HepG2 (cell line): ENCODE results near the gene MAN1B1. TPM values are rescaled to one million over a fixed set of nuclear protein-coding genes. Genes with fewer than 3 reads are reported as not detected.

ENCODE experiments used
- AGO2 ChIP-seq: fragments of 200-400 bp; formaldehyde crosslinking; optimal IDR thresholded peaks from 2 replicates; pipeline ENCODE3; 2017; ENCODE audit warnings: mild to moderate bottlenecking, low read depth, low read length, moderate library complexity
- BRCA1 ChIP-seq: sonication (generic); formaldehyde crosslinking; IDR thresholded peaks from 2 replicates; pipeline ENCODE4 v1.4.0; 2020; ENCODE audit warnings: missing genetic modification reagents
- ELF3 ChIP-seq: IDR thresholded peaks from 2 replicates; pipeline ENCODE4 v1.6.1; 2016; ENCODE audit warnings: missing genetic modification reagents, missing compliant biosample characterization
- HNRNPLL ChIP-seq: fragments of 200-400 bp; formaldehyde crosslinking; IDR thresholded peaks from 2 replicates; pipeline ENCODE4 v1.6.1; 2017; ENCODE audit warnings: mild to moderate bottlenecking, low read depth, low read length; ENCODE audit not compliant: poor library complexity, severe bottlenecking
- JUN ChIP-seq: sonication (generic); formaldehyde crosslinking; IDR thresholded peaks from 2 replicates; pipeline ENCODE4 v1.4.0; 2020; ENCODE audit warnings: mild to moderate bottlenecking, missing genetic modification reagents
- KDM5B ChIP-seq: sonication (generic); formaldehyde crosslinking; IDR thresholded peaks from 2 replicates; pipeline ENCODE4 v1.4.0; 2020; ENCODE audit warnings: missing genetic modification reagents, mild to moderate bottlenecking, borderline replicate concordance
- KLF6 ChIP-seq: IDR thresholded peaks from 2 replicates; pipeline ENCODE4 v1.8.0; 2016; ENCODE audit warnings: missing biosample characterization, missing genetic modification reagents
- MEF2D ChIP-seq: sonication (generic); formaldehyde crosslinking; IDR thresholded peaks from 2 replicates; pipeline ENCODE4 v1.5.1; 2020; ENCODE audit warnings: mild to moderate bottlenecking, missing genetic modification reagents
- MEIS2 ChIP-seq: sonication (generic); formaldehyde crosslinking; IDR thresholded peaks from 2 replicates; pipeline ENCODE4 v1.9.0; 2021; ENCODE audit warnings: mild to moderate bottlenecking, missing genetic modification reagents
- MYC ChIP-seq: sonication (generic); formaldehyde crosslinking; IDR thresholded peaks from 2 replicates; pipeline ENCODE4 v1.9.0; 2021; ENCODE audit warnings: missing genetic modification reagents, borderline replicate concordance
- NCOA2 ChIP-seq: sonication (generic); formaldehyde crosslinking; IDR thresholded peaks from 2 replicates; pipeline ENCODE4 v1.8.0; 2022; ENCODE audit warnings: inconsistent platforms
- NR2F6 ChIP-seq, 2 experiments: IDR thresholded peaks; 2 replicates each; pipeline ENCODE4 v1.6.1; 2016; ENCODE audit warnings: antibody characterized with exemption in 1 of 2, mild to moderate bottlenecking in 1 of 2
- YY1 ChIP-seq: IDR thresholded peaks from 2 replicates; pipeline ENCODE4 v1.6.1; 2011; ENCODE audit warnings: low read length, low read depth, moderate library complexity, mild to moderate bottlenecking; ENCODE audit not compliant: insufficient read depth, insufficient replicate concordance
- ZBTB1 ChIP-seq: sonication (generic); formaldehyde crosslinking; IDR thresholded peaks from 2 replicates; pipeline ENCODE4 v1.4.0; 2020; ENCODE audit warnings: missing genetic modification reagents, borderline replicate concordance
- ZEB1 ChIP-seq: IDR thresholded peaks from 2 replicates; pipeline ENCODE4 v1.6.1; 2012; ENCODE audit warnings: mild to moderate bottlenecking, low read depth, inconsistent platforms; ENCODE audit not compliant: insufficient replicate concordance
- ZFP37 ChIP-seq: sonication (generic); formaldehyde crosslinking; IDR thresholded peaks from 2 replicates; pipeline ENCODE4 v1.4.0; 2020; ENCODE audit warnings: missing genetic modification reagents, borderline replicate concordance
- ZFY ChIP-seq: sonication (generic); formaldehyde crosslinking; IDR thresholded peaks from 2 replicates; pipeline ENCODE4 v1.4.0; 2020; ENCODE audit warnings: missing genetic modification reagents
- ZIK1 ChIP-seq: sonication (generic); formaldehyde crosslinking; IDR thresholded peaks from 2 replicates; pipeline ENCODE4 v1.5.0; 2020; ENCODE audit warnings: mild to moderate bottlenecking, low read depth, missing genetic modification reagents, borderline replicate concordance
- ZNF143 ChIP-seq: sonication (generic); formaldehyde crosslinking; IDR thresholded peaks from 2 replicates; pipeline ENCODE4 v1.4.0; 2020; ENCODE audit warnings: missing genetic modification reagents
- ZNF317 ChIP-seq: sonication (generic); formaldehyde crosslinking; IDR thresholded peaks from 2 replicates; pipeline ENCODE4 v1.5.0; 2020; ENCODE audit warnings: mild to moderate bottlenecking, missing genetic modification reagents
- ZNF335 ChIP-seq: sonication (generic); formaldehyde crosslinking; IDR thresholded peaks from 2 replicates; pipeline ENCODE4 v1.4.0; 2020; ENCODE audit warnings: missing genetic modification reagents
- ZNF703 ChIP-seq: sonication (generic); formaldehyde crosslinking; IDR thresholded peaks from 2 replicates; pipeline ENCODE4 v1.5.1; 2020; ENCODE audit warnings: missing genetic modification reagents, mild to moderate bottlenecking, moderate library complexity, borderline replicate concordance
- ZNF720 ChIP-seq: sonication (generic); formaldehyde crosslinking; IDR thresholded peaks from 2 replicates; pipeline ENCODE4 v1.4.0; 2020; ENCODE audit warnings: missing genetic modification reagents
- ZNF746 ChIP-seq: sonication (generic); formaldehyde crosslinking; IDR thresholded peaks from 2 replicates; pipeline ENCODE4 v1.8.0; 2022; ENCODE audit warnings: mild to moderate bottlenecking, missing genetic modification reagents
- polyA plus RNA-seq, 8 experiments: library from polyadenylated mRNA; depleted of rRNA in 3 of 8; stranded (reverse) in 7 of 8; unstranded in 1 of 8; fragments of >200 nt; fragmentation: Illumina TruSeq in 4 of 8; extraction: Trizol in 4 of 8; gene quantifications; 2 replicates each; pipeline versions ENCODE4 v1.2.1 to v1.2.3, GENCODE V29; 2011 to 2016; ENCODE audit warnings: low read depth in 4 of 8, missing spikeins in 1 of 8, mixed read lengths in 1 of 8; ENCODE audit not compliant: insufficient read depth in 1 of 8
- total RNA-seq, 5 experiments: library from RNA; depleted of rRNA; stranded (reverse); fragments of >200 nt; fragmentation: Illumina TruSeq; extraction: Trizol; gene quantifications; 2 replicates each; pipeline ENCODE4 v1.2.3, GENCODE V29; 2016; ENCODE audit warnings: low read depth in 1 of 5
- TF ChIP-seq, protein P1 (sequence below): sonication (generic); formaldehyde crosslinking; conservative IDR thresholded peaks from 2 replicates; pipeline ENCODE4 v1.5.0; 2020; ENCODE audit warnings: missing genetic modification reagents
- TF ChIP-seq, protein P2 (sequence below): sonication (generic); formaldehyde crosslinking; IDR thresholded peaks from 2 replicates; pipeline ENCODE4 v1.4.0; 2020; ENCODE audit warnings: mild to moderate bottlenecking, missing genetic modification reagents
- TF ChIP-seq, protein P3 (sequence below): sonication (generic); formaldehyde crosslinking; IDR thresholded peaks from 2 replicates; pipeline ENCODE4 v1.5.1; 2020; ENCODE audit warnings: missing genetic modification reagents, mild to moderate bottlenecking, borderline replicate concordance

MAN1B1 gene
- total and polyA plus RNA-seq, 2 of the 13 experiments (the other 11 are each of a cell fraction or from before 2014, with no cell fraction given), result 48.9 to 59.5 TPM

- TF ChIP-seq MEIS2, result peak; percentile 42
- no peak for TF ChIP-seq YY1
- no peak for TF ChIP-seq ZEB1
- TF ChIP-seq ZNF720 (CRISPR knock-in tag), result no peak
- TF ChIP-seq KDM5B (CRISPR knock-in tag), result no peak
- peak; percentile 44 for TF ChIP-seq HNRNPLL
- TF ChIP-seq, protein P1, sequence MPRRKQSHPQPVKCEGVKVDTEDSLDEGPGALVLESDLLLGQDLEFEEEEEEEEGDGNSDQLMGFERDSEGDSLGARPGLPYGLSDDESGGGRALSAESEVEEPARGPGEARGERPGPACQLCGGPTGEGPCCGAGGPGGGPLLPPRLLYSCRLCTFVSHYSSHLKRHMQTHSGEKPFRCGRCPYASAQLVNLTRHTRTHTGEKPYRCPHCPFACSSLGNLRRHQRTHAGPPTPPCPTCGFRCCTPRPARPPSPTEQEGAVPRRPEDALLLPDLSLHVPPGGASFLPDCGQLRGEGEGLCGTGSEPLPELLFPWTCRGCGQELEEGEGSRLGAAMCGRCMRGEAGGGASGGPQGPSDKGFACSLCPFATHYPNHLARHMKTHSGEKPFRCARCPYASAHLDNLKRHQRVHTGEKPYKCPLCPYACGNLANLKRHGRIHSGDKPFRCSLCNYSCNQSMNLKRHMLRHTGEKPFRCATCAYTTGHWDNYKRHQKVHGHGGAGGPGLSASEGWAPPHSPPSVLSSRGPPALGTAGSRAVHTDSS (CRISPR knock-in tag), result no peak
- TF ChIP-seq ZNF143 (CRISPR knock-in tag), result no peak
- peak; percentile 32; the same call in 1 of the 2 replicates for TF ChIP-seq ELF3
- TF ChIP-seq, protein P2, sequence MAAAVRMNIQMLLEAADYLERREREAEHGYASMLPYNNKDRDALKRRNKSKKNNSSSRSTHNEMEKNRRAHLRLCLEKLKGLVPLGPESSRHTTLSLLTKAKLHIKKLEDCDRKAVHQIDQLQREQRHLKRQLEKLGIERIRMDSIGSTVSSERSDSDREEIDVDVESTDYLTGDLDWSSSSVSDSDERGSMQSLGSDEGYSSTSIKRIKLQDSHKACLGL (CRISPR knock-in tag), result no peak; the same call in 1 of the 2 replicates
- no peak for TF ChIP-seq ZNF335 (CRISPR knock-in tag)
- TF ChIP-seq NR2F6 (IDR thresholded peaks at IDR 0.05), result no peak
- TF ChIP-seq NR2F6 (CRISPR knock-in tag; IDR thresholded peaks at IDR 0.05), result 0 out of 2 replicates have a peak, but pooled peaks have one; percentile 8
- TF ChIP-seq ZIK1 (CRISPR knock-in tag), result no peak
- no peak for TF ChIP-seq MEF2D (CRISPR knock-in tag)
- peak; percentile 21; the same call in 1 of the 2 replicates for TF ChIP-seq JUN
- TF ChIP-seq NCOA2 (CRISPR knock-in tag), result no peak; the same call in 1 of the 2 replicates
- no peak for TF ChIP-seq BRCA1 (CRISPR knock-in tag)
- no peak; the same call in 1 of the 2 replicates for TF ChIP-seq ZNF317
- TF ChIP-seq AGO2, result peak; percentile 90
- TF ChIP-seq ZBTB1 (CRISPR knock-in tag), result no peak
- no peak; the same call in 1 of the 2 replicates for TF ChIP-seq ZFP37
- 0 out of 2 replicates have a peak, but pooled peaks have one; percentile 18 for TF ChIP-seq KLF6 (CRISPR knock-in tag)
- peak; percentile 64; the same call in 1 of the 2 replicates for TF ChIP-seq MYC (CRISPR knock-in tag)
- 0 out of 2 replicates have a peak, but pooled peaks have one; percentile 15 for TF ChIP-seq ZNF746
- TF ChIP-seq ZNF703 (CRISPR knock-in tag), result no peak
- TF ChIP-seq, protein P3, sequence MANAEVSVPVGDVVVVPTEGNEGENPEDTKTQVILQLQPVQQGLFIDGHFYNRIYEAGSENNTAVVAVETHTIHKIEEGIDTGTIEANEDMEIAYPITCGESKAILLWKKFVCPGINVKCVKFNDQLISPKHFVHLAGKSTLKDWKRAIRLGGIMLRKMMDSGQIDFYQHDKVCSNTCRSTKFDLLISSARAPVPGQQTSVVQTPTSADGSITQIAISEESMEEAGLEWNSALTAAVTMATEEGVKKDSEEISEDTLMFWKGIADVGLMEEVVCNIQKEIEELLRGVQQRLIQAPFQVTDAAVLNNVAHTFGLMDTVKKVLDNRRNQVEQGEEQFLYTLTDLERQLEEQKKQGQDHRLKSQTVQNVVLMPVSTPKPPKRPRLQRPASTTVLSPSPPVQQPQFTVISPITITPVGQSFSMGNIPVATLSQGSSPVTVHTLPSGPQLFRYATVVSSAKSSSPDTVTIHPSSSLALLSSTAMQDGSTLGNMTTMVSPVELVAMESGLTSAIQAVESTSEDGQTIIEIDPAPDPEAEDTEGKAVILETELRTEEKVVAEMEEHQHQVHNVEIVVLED (CRISPR knock-in tag), result no peak
- TF ChIP-seq ZFY, result peak; percentile 85
Measured at GRCh38 chr9:137053944-137054931, 32.5 kb upstream of the MAN1B1 start, which contains the start of gene ENTPD2 (continued).
